Stomach (tissue), 9 donors: Measurements from ENCODE around the gene ARG2. TPM values are rescaled to one million over a fixed set of nuclear protein-coding genes. Genes with fewer than 3 reads are reported as not detected.

ENCODE experiments used
- DNase-seq, 2 donors: peaks; one replicate each; pipeline versions ENCODE4 v3.0.0 to v3.0.0-alpha.2; 2013 to 2019
- H3K27ac ChIP-seq, 5 donors: fragments of 200-600 bp in 4 of 5; sonication (generic) in 4 of 5; one replicate each; pipeline ENCODE4 v1.5.1; 2013 to 2019; ENCODE audit warnings: mild to moderate bottlenecking in 1 of 5, moderate library complexity in 1 of 5
- H3K27me3 ChIP-seq, 3 donors: fragments of 200-600 bp; sonication (generic); one replicate each; pipeline ENCODE4 v1.5.1; 2017 to 2019; ENCODE audit warnings: mixed run types in 1 of 3
- H3K36me3 ChIP-seq, 4 donors: fragments of 200-600 bp; sonication (generic); 1 replicate in 3 of 4; 2 replicates in 1 of 4; pipeline ENCODE4 v1.5.1; 2016 to 2019
- H3K4me1 ChIP-seq, 4 donors: fragments of 200-600 bp; sonication (generic); one replicate each; pipeline ENCODE4 v1.5.1; 2016 to 2019
- H3K4me3 ChIP-seq, 4 donors: fragments of 200-600 bp; sonication (generic) in 3 of 4; one replicate each; pipeline ENCODE4 v1.5.1; 2016 to 2019; ENCODE audit warnings: mild to moderate bottlenecking in 1 of 4
- H3K9me3 ChIP-seq, 4 donors: fragments of 200-600 bp; sonication (generic); one replicate each; pipeline ENCODE4 v1.5.1; 2016 to 2019
- EP300 ChIP-seq: sonication (generic); formaldehyde crosslinking; IDR thresholded peaks from one replicate; pipeline ENCODE4 v1.6.1; 2017; ENCODE audit warnings: antibody characterized with exemption
- POLR2A ChIP-seq, 4 donors: fragments of 450-650 bp; IDR thresholded peaks; one replicate each; pipeline ENCODE4 v1.6.1; 2016; ENCODE audit warnings: antibody characterized with exemption in 4 of 4, control low read depth in 2 of 4, mild to moderate bottlenecking in 1 of 4, moderate library complexity in 1 of 4
- POLR2AphosphoS5 ChIP-seq, 3 donors: sonication (generic); formaldehyde crosslinking; IDR thresholded peaks; one replicate each; pipeline ENCODE4 v1.6.1; 2016; ENCODE audit warnings: antibody characterized with exemption in 3 of 3
- WGBS, 5 donors: extraction: QIAGEN DNeasy Blood & Tissue Kit in 3 of 5; methylation state at CpG; one replicate each; pipeline versions ENCODE4 v1.1.5 to v1.1.7; 2013 to 2018; 5-methylcytosine and 5-hydroxymethylcytosine counted together
- intact Hi-C: fragments of 100-400 bp; cut with DNase I; formaldehyde crosslinking; loops from one replicate; pipeline ENCODE4 v1.15.1; 2023; ENCODE audit warnings: low total_unique reads
- polyA plus RNA-seq, 3 donors: library from polyadenylated mRNA; stranded (reverse); fragments of 200-250 nt; gene quantifications; one replicate each; pipeline ENCODE4 v1.2.3, GENCODE V29; 2013
- total RNA-seq, 5 donors: library from RNA; depleted of rRNA; stranded (reverse); fragments of >200 nt; gene quantifications; one replicate each; pipeline versions ENCODE4 v1.1.0 to v1.2.3, GENCODE V29; 2014 to 2016
- TF ChIP-seq, protein P1 (sequence below), 7 experiments: fragments of 450-650 bp in 4 of 7; fragments of 200-600 bp in 3 of 7; sonication (generic) in 3 of 7; IDR thresholded peaks; one replicate each; pipeline ENCODE4 v1.5.1; 2016 to 2019; ENCODE audit warnings: antibody characterized with exemption in 7 of 7, control low read depth in 2 of 7, mild to moderate bottlenecking in 1 of 7
- donor health status: healthy with polysubstance abuse.
- donor health status: Bipolar disorder and iron deficiency.
- donor health status: healthy.

ARG2 gene
- total and polyA plus RNA-seq, 8 donors, result 1.2 to 9.4 (median 4.0) TPM; not detected in 1

DNA sequence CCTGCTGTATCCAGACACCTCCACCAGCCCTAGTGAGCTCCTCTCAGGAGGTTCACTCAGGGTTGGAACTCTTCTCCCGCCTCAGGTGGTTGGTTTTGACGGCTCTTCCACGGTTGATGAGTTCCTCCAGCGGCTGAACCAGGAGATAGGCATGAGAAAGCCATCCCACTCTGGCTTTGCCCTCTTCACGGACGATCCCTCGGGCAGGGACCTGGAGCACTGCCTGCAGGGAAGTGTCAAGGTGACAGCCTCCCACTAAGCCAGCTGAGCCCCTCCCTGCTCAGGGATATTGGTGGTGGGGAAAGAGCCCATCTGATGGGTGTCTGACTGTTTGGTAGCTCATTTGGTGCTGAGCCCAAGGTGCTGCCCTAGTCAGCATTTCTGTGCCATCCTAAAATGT is 40.1 kb upstream of the ARG2 start:
- H3K4me1 ChIP-seq, result no peaks in the 10 kb centered on the region
- no peak for DNase-seq
- intact Hi-C loops, result no loop called here
- no peak overlapping the region for H3K4me3 ChIP-seq
- H3K36me3 ChIP-seq, result peaks cover 10 to 82% (median 72%) of the 10 kb centered on the region in 4 donors
- WGBS, 5 donors, result 90 to 98% (median 92%) methylated on average over 7 of the region's 7 CpGs
- TF ChIP-seq, protein P1, sequence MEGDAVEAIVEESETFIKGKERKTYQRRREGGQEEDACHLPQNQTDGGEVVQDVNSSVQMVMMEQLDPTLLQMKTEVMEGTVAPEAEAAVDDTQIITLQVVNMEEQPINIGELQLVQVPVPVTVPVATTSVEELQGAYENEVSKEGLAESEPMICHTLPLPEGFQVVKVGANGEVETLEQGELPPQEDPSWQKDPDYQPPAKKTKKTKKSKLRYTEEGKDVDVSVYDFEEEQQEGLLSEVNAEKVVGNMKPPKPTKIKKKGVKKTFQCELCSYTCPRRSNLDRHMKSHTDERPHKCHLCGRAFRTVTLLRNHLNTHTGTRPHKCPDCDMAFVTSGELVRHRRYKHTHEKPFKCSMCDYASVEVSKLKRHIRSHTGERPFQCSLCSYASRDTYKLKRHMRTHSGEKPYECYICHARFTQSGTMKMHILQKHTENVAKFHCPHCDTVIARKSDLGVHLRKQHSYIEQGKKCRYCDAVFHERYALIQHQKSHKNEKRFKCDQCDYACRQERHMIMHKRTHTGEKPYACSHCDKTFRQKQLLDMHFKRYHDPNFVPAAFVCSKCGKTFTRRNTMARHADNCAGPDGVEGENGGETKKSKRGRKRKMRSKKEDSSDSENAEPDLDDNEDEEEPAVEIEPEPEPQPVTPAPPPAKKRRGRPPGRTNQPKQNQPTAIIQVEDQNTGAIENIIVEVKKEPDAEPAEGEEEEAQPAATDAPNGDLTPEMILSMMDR (IDR thresholded peaks at IDR 0.05), result no peak
- TF ChIP-seq POLR2AphosphoS5 (IDR thresholded peaks at IDR 0.05), result no peak
- no peak for TF ChIP-seq EP300
- no peak for TF ChIP-seq POLR2A (IDR thresholded peaks at IDR 0.05)
- no peaks in the 10 kb centered on the region for H3K9me3 ChIP-seq
- H3K27me3 ChIP-seq, result no peaks in the 10 kb centered on the region
- H3K27ac ChIP-seq, result no peak overlapping the region

DNA sequence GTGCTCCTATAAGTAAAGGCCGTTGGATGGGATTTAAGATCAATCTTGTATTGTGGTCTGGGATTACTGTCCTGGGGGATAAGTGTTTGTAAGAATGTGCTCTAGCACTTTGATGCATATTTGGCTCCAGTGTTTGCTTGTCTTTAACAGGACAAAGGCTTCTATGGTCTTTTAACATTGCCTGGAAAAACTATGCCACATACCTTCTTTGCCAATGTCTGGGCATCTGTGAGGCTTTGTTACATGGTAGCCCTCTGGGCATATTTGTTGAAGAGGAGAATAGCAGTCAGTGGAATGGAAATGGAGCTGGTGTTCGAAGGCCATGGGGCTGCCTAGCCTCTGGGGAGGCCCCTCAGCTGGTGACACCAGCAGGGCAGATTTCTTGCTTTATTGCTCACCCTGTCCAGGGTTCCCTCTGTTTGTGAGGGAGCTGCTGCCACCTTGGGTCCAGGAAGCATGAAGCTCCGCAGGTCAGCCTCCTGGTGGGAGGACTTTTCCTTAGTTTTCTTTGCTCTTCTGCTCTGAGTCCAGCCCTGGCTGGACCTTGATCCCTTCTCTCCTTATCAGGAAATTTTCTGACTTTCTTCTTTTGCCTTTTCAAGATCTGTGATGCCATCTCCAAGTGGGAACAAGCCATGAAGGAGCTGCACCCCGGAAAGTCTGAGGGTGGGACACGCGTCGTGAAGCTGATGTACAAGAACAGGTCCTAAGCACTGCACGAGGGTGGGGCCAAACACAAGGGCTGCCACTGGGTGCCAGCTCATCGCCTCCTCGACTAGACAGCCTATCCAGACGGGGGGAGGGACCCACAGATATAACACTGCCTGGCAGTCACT is 39.2 kb upstream of the ARG2 start:
- Histone ChIP-seq H3K27ac (no peak overlapping the region), H3K36me3 (peaks cover 11 to 78% (median 69%) of the 10 kb centered on the region in 4 donors), H3K4me1 (no peaks in the 10 kb centered on the region), H3K27me3 (no peaks in the 10 kb centered on the region), H3K4me3 (no peak overlapping the region), H3K9me3 (no peaks in the 10 kb centered on the region)
- intact Hi-C loops, result no loop called here
- WGBS, 5 donors, result 73 to 83% (median 80%) methylated on average over 8 to 11 of the region's 11 CpGs
- peak in 1 of 2 donors; percentile 30 for DNase-seq
- TF ChIP-seq EP300 (no peak), POLR2A (IDR thresholded peaks at IDR 0.05) (no peak)
- TF ChIP-seq, protein P1 (IDR thresholded peaks at IDR 0.05), result no peak

DNA sequence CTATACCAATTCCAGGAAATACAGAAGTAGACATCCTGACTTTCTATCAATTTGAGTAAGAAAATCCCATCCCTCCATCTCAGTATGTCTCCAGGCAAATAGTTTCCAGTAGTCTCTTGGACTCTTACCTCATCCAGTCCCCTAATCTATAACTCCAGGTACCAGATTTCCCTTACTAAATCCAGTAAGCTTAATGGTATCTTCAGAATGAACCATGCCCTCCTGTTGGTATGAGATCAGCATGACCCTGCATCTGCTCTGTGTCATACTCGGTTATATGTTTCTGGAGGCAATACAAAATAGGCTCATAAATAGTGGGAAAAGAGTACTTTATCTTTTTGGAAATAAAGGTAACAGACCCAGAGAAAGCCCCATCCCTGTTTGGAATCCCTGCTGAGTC is 38.1 kb upstream of the ARG2 start:
- H3K27me3 ChIP-seq, result no peaks in the 10 kb centered on the region
- H3K36me3 ChIP-seq, result peaks cover 16 to 82% (median 72%) of the 10 kb centered on the region in 4 donors
- intact Hi-C loops, result no loop called here
- no peak for DNase-seq
- no peak overlapping the region for H3K27ac ChIP-seq
- no peaks in the 10 kb centered on the region for H3K9me3 ChIP-seq
- WGBS, 5 donors, result 80 to 100% (median 95%) methylated on average over 1 of the region's 1 CpG
- H3K4me1 ChIP-seq, result no peaks in the 10 kb centered on the region
- no peak overlapping the region for H3K4me3 ChIP-seq
- no peak for TF ChIP-seq POLR2AphosphoS5 (IDR thresholded peaks at IDR 0.05)
- TF ChIP-seq POLR2A (IDR thresholded peaks at IDR 0.05), result no peak
- TF ChIP-seq, protein P1 (IDR thresholded peaks at IDR 0.05), result no peak
- no peak for TF ChIP-seq EP300

DNA sequence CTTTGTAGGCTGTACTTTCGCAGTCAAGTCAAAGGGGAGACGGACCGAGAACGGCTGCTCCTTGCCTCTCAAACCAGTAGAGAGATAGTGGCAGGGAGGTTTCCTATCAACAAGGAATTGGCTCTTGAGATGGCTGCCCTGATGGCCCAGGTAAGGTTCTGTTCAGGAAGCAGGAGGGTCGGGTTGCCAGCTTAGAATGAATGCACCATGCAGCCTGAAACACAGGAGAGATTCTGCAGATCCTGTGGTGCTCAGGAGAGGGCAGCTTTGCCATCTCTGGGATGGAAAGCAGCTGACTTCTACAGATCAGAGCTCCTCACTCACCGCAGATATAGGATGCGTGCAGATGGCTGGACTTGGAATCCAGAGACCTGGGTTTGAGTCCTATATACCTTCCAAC is 37.7 kb upstream of the ARG2 start:
- Histone ChIP-seq H3K27ac (no peak overlapping the region), H3K4me3 (no peak overlapping the region), H3K36me3 (peaks cover 16 to 83% (median 76%) of the 10 kb centered on the region in 4 donors), H3K27me3 (no peaks in the 10 kb centered on the region), H3K9me3 (no peaks in the 10 kb centered on the region), H3K4me1 (no peaks in the 10 kb centered on the region)
- intact Hi-C loops, result no loop called here
- no peak for DNase-seq
- TF ChIP-seq EP300 (no peak), POLR2A (IDR thresholded peaks at IDR 0.05) (no peak), POLR2AphosphoS5 (IDR thresholded peaks at IDR 0.05) (no peak)
- TF ChIP-seq, protein P1 (IDR thresholded peaks at IDR 0.05), result no peak
- 80 to 89% (median 81%) methylated on average over 7 of the region's 7 CpGs for WGBS, 5 donors
